Mucosa of rectum (tissue), 2 donors: ENCODE results near the gene ETS1.

Source experiments
- H3K27ac ChIP-seq, 2 donors: one replicate each; pipeline ENCODE4 v1.7.0; 2013; ENCODE audit warnings: inconsistent platforms in 2 of 2, low read depth in 2 of 2, low read length in 2 of 2
- H3K27me3 ChIP-seq, 2 donors: one replicate each; pipeline ENCODE4 v1.7.0; 2013; ENCODE audit warnings: low read length in 2 of 2; ENCODE audit not compliant: control insufficient read depth in 2 of 2, insufficient read depth in 2 of 2
- H3K36me3 ChIP-seq, 2 donors: one replicate each; pipeline ENCODE4 v1.7.0; 2013; ENCODE audit warnings: low read length in 2 of 2; ENCODE audit not compliant: control insufficient read depth in 2 of 2, insufficient read depth in 2 of 2
- H3K4me1 ChIP-seq, 2 donors: one replicate each; pipeline ENCODE4 v1.7.0; 2013; ENCODE audit warnings: low read length in 2 of 2, mild to moderate bottlenecking in 1 of 2; ENCODE audit not compliant: control insufficient read depth in 2 of 2, insufficient read depth in 2 of 2
- H3K4me3 ChIP-seq, 2 donors: one replicate each; pipeline ENCODE4 v1.7.0; 2013; ENCODE audit warnings: low read length in 2 of 2
- H3K9ac ChIP-seq, 2 donors: one replicate each; pipeline ENCODE4 v1.7.0; 2013; ENCODE audit warnings: low read length in 2 of 2, low read depth in 1 of 2, mild to moderate bottlenecking in 1 of 2
- H3K9me3 ChIP-seq, 2 donors: one replicate each; pipeline ENCODE4 v1.7.0; 2013; ENCODE audit warnings: low read length in 2 of 2; ENCODE audit not compliant: control insufficient read depth in 2 of 2
- donor health status: healthy.
- donor health status: Normal muscosa, but diverticular disease.

The ETS1 gene

GRCh38 chr11:128462922-128463321, 124.4 kb downstream of the ETS1 start:
- peaks cover 22% of the 10 kb centered on the region in 2 donors for H3K4me1 ChIP-seq
- H3K9ac ChIP-seq: no peak overlapping the region
- no peaks in the 10 kb centered on the region for H3K27me3 ChIP-seq
- peak overlapping the region; percentile 16 to 48 for H3K27ac ChIP-seq
- H3K36me3 ChIP-seq: peaks cover 34 to 67% of the 10 kb centered on the region in 2 donors
- H3K4me3 ChIP-seq: no peak overlapping the region
- no peaks in the 10 kb centered on the region for H3K9me3 ChIP-seq

- Histone ChIP-seq H3K9me3 (no peaks in the 10 kb centered on the region), H3K27ac (no peak overlapping the region), H3K4me1 (peaks cover 16 to 18% of the 10 kb centered on the region in 2 donors), H3K4me3 (no peak overlapping the region), H3K27me3 (no peaks in the 10 kb centered on the region), H3K36me3 (peaks cover 40 to 74% of the 10 kb centered on the region in 2 donors), H3K9ac (no peak overlapping the region)
These were observed 125.2 kb downstream of the ETS1 start for GRCh38 chr11:128462189-128462588.

GRCh38 chr11:128458321-128458720, 129.0 kb downstream of the ETS1 start:
- Histone ChIP-seq H3K27me3 (no peaks in the 10 kb centered on the region), H3K4me1 (peaks cover 10 to 19% of the 10 kb centered on the region in 2 donors), H3K9ac (no peak overlapping the region), H3K4me3 (no peak overlapping the region), H3K36me3 (peaks cover 47 to 65% of the 10 kb centered on the region in 2 donors), H3K9me3 (no peaks in the 10 kb centered on the region), H3K27ac (no peak overlapping the region)

- Histone ChIP-seq H3K27me3 (no peaks in the 10 kb centered on the region), H3K27ac (no peak overlapping the region), H3K9me3 (no peaks in the 10 kb centered on the region), H3K9ac (no peak overlapping the region), H3K4me3 (no peak overlapping the region), H3K36me3 (peaks cover 43 to 60% of the 10 kb centered on the region in 2 donors), H3K4me1 (peaks cover 9 to 20% of the 10 kb centered on the region in 2 donors)
These were observed 129.5 kb downstream of the ETS1 start for GRCh38 chr11:128457874-128458273.

GRCh38 chr11:128456566-128457268, 130.6 kb downstream of the ETS1 start:
- Histone ChIP-seq H3K27ac (no peak overlapping the region), H3K9me3 (no peaks in the 10 kb centered on the region), H3K4me1 (peaks cover 15 to 32% of the 10 kb centered on the region in 2 donors), H3K9ac (no peak overlapping the region), H3K4me3 (no peak overlapping the region), H3K27me3 (no peaks in the 10 kb centered on the region), H3K36me3 (peaks cover 32 to 49% of the 10 kb centered on the region in 2 donors)

GRCh38 chr11:128455766-128456165, 131.6 kb downstream of the ETS1 start:
- H3K9ac ChIP-seq: no peak overlapping the region
- peaks cover 16 to 36% of the 10 kb centered on the region in 2 donors for H3K4me1 ChIP-seq
- H3K9me3 ChIP-seq: no peaks in the 10 kb centered on the region
- H3K27me3 ChIP-seq: no peaks in the 10 kb centered on the region
- H3K36me3 ChIP-seq: peaks cover 28 to 39% of the 10 kb centered on the region in 2 donors
- no peak overlapping the region for H3K27ac ChIP-seq
- no peak overlapping the region for H3K4me3 ChIP-seq

- peak overlapping the region; percentile 19 to 69 for H3K27ac ChIP-seq
- peak overlapping the region in 1 of 2 donors; percentile 21 for H3K9ac ChIP-seq
- no peak overlapping the region for H3K4me3 ChIP-seq
- no peaks in the 10 kb centered on the region for H3K27me3 ChIP-seq
- no peaks in the 10 kb centered on the region for H3K9me3 ChIP-seq
- peaks cover 23% of the 10 kb centered on the region in 2 donors for H3K36me3 ChIP-seq
- peaks cover 16 to 45% of the 10 kb centered on the region in 2 donors for H3K4me1 ChIP-seq
These were observed 133.7 kb downstream of the ETS1 start for GRCh38 chr11:128453444-128454336.

GRCh38 chr11:128451652-128452470, 135.5 kb downstream of the ETS1 start:
- Histone ChIP-seq H3K9me3 (no peaks in the 10 kb centered on the region), H3K4me3 (peak overlapping the region; percentile 27 to 35), H3K9ac (peak overlapping the region; percentile 3 to 40), H3K4me1 (peaks cover 16 to 46% of the 10 kb centered on the region in 2 donors), H3K36me3 (peaks cover 6 to 8% of the 10 kb centered on the region in 2 donors), H3K27me3 (no peaks in the 10 kb centered on the region), H3K27ac (peak overlapping the region; percentile 18 to 53)

GRCh38 chr11:128450882-128451651, 136.3 kb downstream of the ETS1 start:
- Histone ChIP-seq H3K27ac (peak overlapping the region; percentile 18 to 53), H3K27me3 (no peaks in the 10 kb centered on the region)

More at GRCh38 chr11:128450882-128451651, 136.3 kb downstream of the ETS1 start:
- peak overlapping the region in 1 of 2 donors; percentile 35 for H3K4me3 ChIP-seq
- H3K9ac ChIP-seq: peak overlapping the region; percentile 3 to 40
- no peaks in the 10 kb centered on the region for H3K9me3 ChIP-seq
- peaks cover 16 to 46% of the 10 kb centered on the region in 2 donors for H3K4me1 ChIP-seq
- H3K36me3 ChIP-seq: peaks cover 0 to under 1% of the 10 kb centered on the region in 2 donors
